HepG2 (cell line): ENCODE results near the gene LRP1B. TPM values are rescaled to one million over a fixed set of nuclear protein-coding genes. Genes with fewer than 3 reads are reported as not detected.

Experiments
- AGO2 ChIP-seq: fragments of 200-400 bp; formaldehyde crosslinking; optimal IDR thresholded peaks from 2 replicates; pipeline ENCODE3; 2017; ENCODE audit warnings: mild to moderate bottlenecking, low read depth, low read length, moderate library complexity
- DMTF1 ChIP-seq: sonication (generic); formaldehyde crosslinking; IDR thresholded peaks from 2 replicates; pipeline ENCODE4 v1.4.0; 2020; ENCODE audit warnings: mild to moderate bottlenecking, missing genetic modification reagents
- DNMT1 ChIP-seq: sonication (generic); formaldehyde crosslinking; IDR thresholded peaks from 2 replicates; pipeline ENCODE4 v1.5.1; 2020; ENCODE audit warnings: mild to moderate bottlenecking, missing genetic modification reagents
- GLI4 ChIP-seq: sonication (generic); formaldehyde crosslinking; IDR thresholded peaks from 2 replicates; pipeline ENCODE4 v1.5.1; 2020; ENCODE audit warnings: missing genetic modification reagents, mild to moderate bottlenecking, moderate library complexity, borderline replicate concordance
- HNF1A ChIP-seq, 2 experiments: sonication (generic) in 1 of 2; formaldehyde crosslinking in 1 of 2; IDR thresholded peaks; 2 replicates each; pipeline versions ENCODE4 v1.4.0 to v1.6.1; 2016 to 2020; ENCODE audit warnings: borderline replicate concordance in 1 of 2, low read depth in 1 of 2, mild to moderate bottlenecking in 1 of 2, missing genetic modification reagents in 1 of 2
- MED1 ChIP-seq: sonication (generic); formaldehyde crosslinking; IDR thresholded peaks from 2 replicates; pipeline ENCODE4 v1.4.0; 2020; ENCODE audit warnings: missing genetic modification reagents
- PCBP2 ChIP-seq: fragments of 200-400 bp; formaldehyde crosslinking; optimal IDR thresholded peaks from 2 replicates; pipeline ENCODE3; 2018; ENCODE audit warnings: low read length, low read depth; ENCODE audit not compliant: poor library complexity, severe bottlenecking
- RAD21 ChIP-seq: fragments of 450-650 bp; formaldehyde crosslinking; IDR thresholded peaks from 2 replicates; pipeline ENCODE4 v1.5.0; 2020; ENCODE audit warnings: mild to moderate bottlenecking
- SIX4 ChIP-seq: sonication (generic); formaldehyde crosslinking; IDR thresholded peaks from 2 replicates; pipeline ENCODE4 v1.4.0; 2020; ENCODE audit warnings: missing genetic modification reagents
- SUZ12 ChIP-seq: fragments of 150-350 bp; IDR thresholded peaks from 2 replicates; pipeline ENCODE4 v1.6.1; 2014; ENCODE audit warnings: low read depth, low read length
- TOPORS ChIP-seq: sonication (generic); formaldehyde crosslinking; IDR thresholded peaks from 2 replicates; pipeline ENCODE4 v1.8.0; 2023; ENCODE audit warnings: mild to moderate bottlenecking, missing genetic modification reagents
- ZBTB21 ChIP-seq: sonication (generic); formaldehyde crosslinking; IDR thresholded peaks from 2 replicates; pipeline ENCODE4 v1.4.0; 2020; ENCODE audit warnings: missing genetic modification reagents
- ZNF20 ChIP-seq: sonication (generic); formaldehyde crosslinking; IDR thresholded peaks from 2 replicates; pipeline ENCODE4 v1.4.0; 2020; ENCODE audit warnings: mild to moderate bottlenecking, moderate library complexity, missing genetic modification reagents
- ZNF605 ChIP-seq: sonication (generic); formaldehyde crosslinking; IDR thresholded peaks from 2 replicates; pipeline ENCODE4 v1.8.0; 2022; ENCODE audit warnings: mild to moderate bottlenecking, missing genetic modification reagents
- ZNF782 ChIP-seq: sonication (generic); formaldehyde crosslinking; IDR thresholded peaks from 2 replicates; pipeline ENCODE4 v1.4.0; 2020; ENCODE audit warnings: missing genetic modification reagents, mild to moderate bottlenecking, borderline replicate concordance
- ZNF816 ChIP-seq: sonication (generic); formaldehyde crosslinking; IDR thresholded peaks from 2 replicates; pipeline ENCODE4 v1.8.0; 2022; ENCODE audit warnings: missing genetic modification reagents, mild to moderate bottlenecking, borderline replicate concordance
- ZNF879 ChIP-seq: sonication (generic); formaldehyde crosslinking; IDR thresholded peaks from 2 replicates; pipeline ENCODE4 v1.8.1; 2023; ENCODE audit warnings: missing genetic modification reagents
- polyA plus RNA-seq, 8 experiments: library from polyadenylated mRNA; depleted of rRNA in 3 of 8; stranded (reverse) in 7 of 8; unstranded in 1 of 8; fragments of >200 nt; fragmentation: Illumina TruSeq in 4 of 8; extraction: Trizol in 4 of 8; gene quantifications; 2 replicates each; pipeline versions ENCODE4 v1.2.1 to v1.2.3, GENCODE V29; 2011 to 2016; ENCODE audit warnings: low read depth in 4 of 8, missing spikeins in 1 of 8, mixed read lengths in 1 of 8; ENCODE audit not compliant: insufficient read depth in 1 of 8
- total RNA-seq, 5 experiments: library from RNA; depleted of rRNA; stranded (reverse); fragments of >200 nt; fragmentation: Illumina TruSeq; extraction: Trizol; gene quantifications; 2 replicates each; pipeline ENCODE4 v1.2.3, GENCODE V29; 2016; ENCODE audit warnings: low read depth in 1 of 5
- TF ChIP-seq, protein P1 (sequence below): sonication (generic); formaldehyde crosslinking; IDR thresholded peaks from 2 replicates; pipeline ENCODE4 v1.4.0; 2020; ENCODE audit warnings: missing genetic modification reagents

LRP1B gene
- total and polyA plus RNA-seq, 2 of the 13 experiments (the other 11 are each of a cell fraction or from before 2014, with no cell fraction given), result 0.04 TPM; not detected in 1

- TF ChIP-seq HNF1A (IDR thresholded peaks at IDR 0.05; ENCODE audit: low read depth), result no peak
- TF ChIP-seq HNF1A (CRISPR knock-in tag; IDR thresholded peaks at IDR 0.05; ENCODE audit: borderline replicate concordance), result no peak
- TF ChIP-seq RAD21, result no peak
- TF ChIP-seq MED1 (CRISPR knock-in tag), result 0 out of 2 replicates have a peak, but pooled peaks have one; percentile 19
- TF ChIP-seq AGO2, result no peak
- no peak for TF ChIP-seq GLI4
- no peak for TF ChIP-seq ZNF816 (CRISPR knock-in tag)
- TF ChIP-seq, protein P1, sequence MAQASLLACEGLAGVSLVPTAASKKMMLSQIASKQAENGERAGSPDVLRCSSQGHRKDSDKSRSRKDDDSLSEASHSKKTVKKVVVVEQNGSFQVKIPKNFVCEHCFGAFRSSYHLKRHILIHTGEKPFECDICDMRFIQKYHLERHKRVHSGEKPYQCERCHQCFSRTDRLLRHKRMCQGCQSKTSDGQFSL (CRISPR knock-in tag), result no peak
- no peak for TF ChIP-seq TOPORS (CRISPR knock-in tag)
- no peak for TF ChIP-seq PCBP2
- no peak for TF ChIP-seq ZBTB21 (CRISPR knock-in tag)
- TF ChIP-seq ZNF782 (CRISPR knock-in tag), result 0 out of 2 replicates have a peak, but pooled peaks have one; percentile 25
- no peak for TF ChIP-seq SIX4 (CRISPR knock-in tag)
- TF ChIP-seq ZNF20 (CRISPR knock-in tag), result no peak
- TF ChIP-seq DNMT1 (CRISPR knock-in tag), result no peak
- TF ChIP-seq DMTF1 (CRISPR knock-in tag), result no peak
- TF ChIP-seq ZNF605 (CRISPR knock-in tag), result no peak
- TF ChIP-seq ZNF879, result no peak
- no peak for TF ChIP-seq SUZ12
- TF ChIP-seq, all 625 proteins: peak for 15
These were observed at the start of gene LRP1B (continued) for GRCh38 chr2:142131010-142131669.
